GM18868 (cell line): ENCODE data around the gene CIB4.

Experiments used
- ATAC-seq: cut with Tn5 transposase; IDR thresholded peaks from one replicate; pipeline ENCODE4 v1.9.1; 2021; ENCODE audit warnings: mild to moderate bottlenecking, moderate library complexity; ENCODE audit not compliant: unreplicated experiment

The CIB4 gene

DNA sequence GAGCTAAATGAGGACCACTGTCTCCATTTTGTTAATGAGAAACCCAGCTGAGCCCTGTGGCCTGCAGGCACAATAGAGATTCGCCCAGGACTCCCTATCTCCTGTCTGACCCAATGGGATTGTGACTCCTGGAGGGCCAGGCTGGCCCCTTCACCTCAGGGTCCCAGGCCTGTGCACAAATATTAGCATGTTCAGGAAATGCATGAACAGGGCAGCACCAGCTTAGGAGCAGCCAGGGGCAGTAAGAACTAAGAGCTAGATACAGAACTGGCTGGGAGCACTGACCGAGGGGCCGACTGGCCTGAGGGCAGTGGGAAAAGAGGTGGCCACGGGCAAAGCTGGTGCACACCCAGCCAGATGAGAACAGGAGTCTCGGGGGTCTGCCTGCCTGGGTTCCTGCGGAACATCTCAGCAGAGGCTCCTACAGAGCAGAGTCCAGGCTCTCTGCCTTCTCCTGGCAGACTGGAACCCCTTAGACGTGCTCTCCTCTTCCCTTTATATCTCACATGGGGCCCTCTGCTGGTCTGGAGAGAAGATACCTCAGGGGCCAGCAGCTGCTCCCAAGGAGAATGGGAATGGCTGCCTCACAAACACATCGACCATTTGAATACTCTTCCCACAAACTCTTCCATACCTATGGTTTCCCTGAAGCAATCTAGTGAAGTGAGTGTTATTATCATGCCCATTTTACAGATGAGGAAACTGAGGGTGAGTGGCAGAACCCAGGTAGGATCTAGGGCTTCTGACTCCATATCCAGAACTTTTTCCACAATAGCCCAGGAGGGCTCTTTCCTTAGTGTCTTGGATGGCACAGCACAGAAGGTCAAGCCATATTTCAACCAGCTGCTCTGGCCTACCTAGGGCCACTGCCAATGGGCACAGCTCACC is 85.7 kb downstream of the CIB4 start:
- no peak for ATAC-seq

DNA sequence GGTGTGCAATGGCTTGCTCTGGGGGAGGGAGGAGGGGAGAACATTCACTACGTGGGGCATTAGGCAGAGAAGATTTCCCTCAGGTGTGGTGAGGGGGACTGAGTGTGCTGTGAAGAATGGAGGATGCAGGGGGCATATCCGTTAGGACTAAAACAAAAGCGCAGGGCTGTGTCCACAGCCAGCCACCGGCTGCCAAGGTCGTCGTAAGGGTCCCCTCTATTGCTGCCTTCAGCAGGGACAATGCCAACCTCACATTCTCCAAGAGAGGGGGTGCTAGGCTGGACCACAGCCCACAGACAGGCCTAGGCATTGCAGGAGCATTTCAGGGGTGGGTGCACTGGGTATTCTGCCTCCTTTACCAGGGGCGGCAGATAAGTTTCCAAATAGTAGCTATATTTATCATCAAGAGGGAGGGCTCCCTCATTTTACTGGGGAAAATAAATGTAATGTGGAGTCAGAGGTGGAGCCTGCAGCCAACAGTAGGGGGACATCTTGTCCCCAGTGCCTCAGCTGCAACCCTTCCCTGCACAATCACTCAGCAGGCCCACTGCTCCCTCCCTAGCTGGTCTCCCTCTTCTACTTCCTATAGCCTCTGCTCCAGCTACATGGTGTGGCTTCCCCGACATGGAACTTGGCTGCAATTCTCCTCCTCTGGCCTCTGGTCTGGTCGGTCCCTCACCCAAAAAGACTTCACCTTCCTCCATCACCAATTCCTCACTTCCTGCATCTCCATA is 88.4 kb downstream of the CIB4 start:
- no peak for ATAC-seq

DNA sequence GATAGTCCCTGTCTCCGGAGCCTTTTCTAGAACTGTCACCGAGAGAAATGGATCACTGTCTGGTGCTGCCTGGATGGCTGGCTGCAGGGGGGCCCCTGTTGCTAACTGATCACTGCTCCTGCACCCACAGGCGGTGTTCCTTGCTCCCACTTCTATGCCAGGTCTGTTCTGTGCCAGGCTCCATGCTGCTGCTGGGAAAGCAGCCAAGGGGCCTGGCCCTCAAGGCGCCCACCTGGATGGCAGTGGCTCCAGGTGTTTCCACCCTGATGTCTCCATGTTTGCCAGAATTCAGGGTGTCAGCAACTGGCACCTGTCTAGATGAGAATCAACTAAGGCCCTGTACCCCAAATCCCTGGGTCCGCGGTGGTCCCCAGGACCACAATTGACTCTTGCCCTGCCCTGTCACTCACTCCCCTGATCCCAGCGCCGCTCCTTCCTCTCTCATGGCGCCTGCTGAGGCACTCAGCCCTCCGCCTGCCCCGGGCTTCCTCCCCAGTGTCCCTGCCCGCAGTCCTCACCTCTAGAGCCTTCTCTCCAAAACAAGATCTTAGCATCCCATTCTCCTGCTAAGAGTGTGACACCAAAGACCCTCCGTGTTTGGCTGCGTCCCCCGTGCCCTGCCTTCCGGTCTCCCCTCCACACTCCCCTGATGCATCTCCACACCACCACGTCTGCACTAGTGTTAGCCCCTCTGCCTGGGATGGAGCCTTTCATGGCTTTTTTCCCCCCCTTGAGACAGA is 90.7 kb downstream of the CIB4 start:
- ATAC-seq = no peak

DNA sequence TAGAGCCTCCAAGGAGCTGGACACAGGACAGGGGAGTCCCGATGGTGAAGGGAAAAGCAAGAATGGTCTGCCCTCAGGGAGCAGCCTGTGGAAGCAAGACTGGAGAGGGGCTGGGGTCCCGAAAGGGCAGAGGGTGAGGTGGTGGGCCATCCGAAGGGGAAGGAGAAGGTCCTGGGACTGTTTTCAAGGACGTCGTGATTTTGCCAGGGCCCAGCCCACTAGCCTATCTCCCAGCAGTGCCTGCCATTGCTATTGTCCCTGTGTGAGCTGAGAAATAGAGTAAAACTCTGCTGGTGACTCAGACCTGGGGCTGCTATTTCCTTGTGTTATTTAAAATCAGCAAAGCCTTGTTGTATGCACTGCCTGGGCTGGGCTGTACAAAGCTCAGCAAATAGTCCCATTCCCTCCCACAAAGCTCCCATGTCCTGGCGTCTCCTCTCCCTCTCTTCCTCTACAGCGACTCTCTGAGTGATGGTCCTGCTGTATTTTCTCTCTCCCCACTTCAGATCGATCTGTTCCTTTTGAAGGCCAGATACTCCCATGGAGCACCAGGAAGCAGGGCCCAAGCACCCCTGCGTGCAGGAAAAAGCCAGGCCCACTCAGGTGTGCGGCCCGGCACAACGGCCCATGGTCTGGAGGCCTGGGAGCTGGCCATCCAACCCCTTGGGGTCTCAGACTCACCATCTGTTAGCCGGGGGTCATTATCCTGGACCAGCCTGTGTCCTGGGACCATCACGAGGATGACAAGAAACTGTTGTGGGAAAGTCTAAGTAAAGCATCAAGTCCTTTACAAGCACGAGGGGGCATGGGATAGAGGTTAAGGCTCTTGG is 98.3 kb downstream of the CIB4 start:
- ATAC-seq = no peak

DNA sequence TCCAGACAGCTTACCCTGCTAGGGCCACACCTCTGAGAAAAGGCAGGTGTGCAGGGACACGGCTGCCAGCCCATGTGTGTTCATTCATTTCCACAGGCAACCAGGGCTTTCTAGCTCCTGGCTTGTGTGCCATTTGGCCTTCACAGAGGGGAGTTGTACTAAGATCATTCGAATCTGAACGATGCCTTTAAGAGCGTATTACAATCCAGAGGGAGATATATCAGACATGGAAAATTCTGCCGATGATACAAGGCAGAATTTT is 99.0 kb downstream of the CIB4 start:
- no peak for ATAC-seq

DNA sequence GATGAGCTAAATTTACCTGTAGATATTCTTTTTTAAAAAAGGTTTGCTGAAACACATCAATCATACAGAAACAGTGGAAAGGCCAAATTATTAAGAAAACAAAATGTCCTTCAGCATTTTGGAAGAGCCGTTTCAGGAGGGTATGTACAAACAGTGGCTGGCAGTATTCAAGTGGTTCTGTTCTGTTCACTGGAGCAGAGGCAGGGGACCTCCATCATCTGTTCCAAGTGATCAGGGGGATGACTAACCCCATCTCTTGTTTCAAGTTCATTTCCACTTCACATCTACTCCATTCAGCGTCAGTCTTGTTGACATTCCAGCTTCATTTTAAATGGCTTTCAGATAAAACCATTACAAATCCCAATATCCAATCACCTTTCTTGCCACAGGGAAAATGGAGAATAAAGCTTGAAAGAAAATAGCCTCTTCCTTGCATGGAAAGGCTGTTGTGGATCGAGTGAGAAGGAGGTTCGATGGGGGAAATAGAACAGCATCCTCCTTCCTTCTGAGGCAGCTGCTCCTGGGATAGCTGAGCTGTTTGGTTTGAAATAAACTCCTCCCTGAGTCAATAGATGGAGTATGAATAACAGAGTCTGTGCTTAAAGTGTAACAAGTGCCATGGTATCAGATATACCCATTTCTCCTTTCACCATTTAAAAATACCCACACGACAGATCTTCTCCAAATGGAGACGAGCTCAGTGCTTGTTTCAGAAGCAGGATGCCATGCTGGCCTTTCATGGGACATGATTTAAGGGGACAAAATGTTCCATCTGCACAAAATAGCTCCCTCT is 99.6 kb downstream of the CIB4 start:
- no peak for ATAC-seq

DNA sequence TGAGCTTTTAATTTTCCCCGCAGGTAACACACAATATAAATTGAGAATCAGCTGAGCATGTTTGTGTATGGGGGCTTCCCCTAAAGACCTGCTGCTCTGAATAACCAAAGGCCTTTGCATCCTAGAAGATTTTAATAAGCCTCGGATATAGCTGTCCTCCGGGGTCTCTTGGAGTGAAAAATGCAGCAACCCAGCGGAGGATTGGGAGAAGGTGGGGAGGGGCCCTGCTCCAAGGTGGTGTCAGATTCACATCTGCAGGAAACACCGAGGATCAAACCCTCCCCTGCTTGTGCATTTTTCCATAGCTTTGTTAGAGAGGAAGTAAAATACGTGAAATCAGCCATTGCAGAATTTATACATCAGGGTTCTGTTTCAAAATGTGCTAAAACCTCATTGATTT is 100.2 kb downstream of the CIB4 start:
- no peak for ATAC-seq

DNA sequence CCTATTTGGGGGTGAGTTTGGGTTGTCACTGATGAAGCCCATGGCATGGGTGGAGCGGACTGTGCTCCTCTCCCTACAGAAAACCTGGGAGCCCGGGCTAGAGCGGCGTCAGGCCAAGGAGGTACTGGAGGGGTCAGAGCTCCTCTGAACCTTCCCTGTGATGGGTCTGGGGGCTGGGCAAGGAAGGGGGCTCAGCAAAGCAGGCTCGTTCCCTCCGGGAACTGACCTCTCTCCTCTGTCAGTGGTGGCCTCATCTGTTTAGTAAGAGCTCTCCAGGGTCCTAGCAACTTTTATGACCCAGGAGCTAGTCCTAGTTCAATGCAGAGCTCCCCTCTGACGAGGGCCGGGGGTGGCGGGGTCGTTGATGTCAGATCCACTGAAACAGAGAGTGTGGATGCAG is 100.9 kb downstream of the CIB4 start:
- ATAC-seq = no peak

DNA sequence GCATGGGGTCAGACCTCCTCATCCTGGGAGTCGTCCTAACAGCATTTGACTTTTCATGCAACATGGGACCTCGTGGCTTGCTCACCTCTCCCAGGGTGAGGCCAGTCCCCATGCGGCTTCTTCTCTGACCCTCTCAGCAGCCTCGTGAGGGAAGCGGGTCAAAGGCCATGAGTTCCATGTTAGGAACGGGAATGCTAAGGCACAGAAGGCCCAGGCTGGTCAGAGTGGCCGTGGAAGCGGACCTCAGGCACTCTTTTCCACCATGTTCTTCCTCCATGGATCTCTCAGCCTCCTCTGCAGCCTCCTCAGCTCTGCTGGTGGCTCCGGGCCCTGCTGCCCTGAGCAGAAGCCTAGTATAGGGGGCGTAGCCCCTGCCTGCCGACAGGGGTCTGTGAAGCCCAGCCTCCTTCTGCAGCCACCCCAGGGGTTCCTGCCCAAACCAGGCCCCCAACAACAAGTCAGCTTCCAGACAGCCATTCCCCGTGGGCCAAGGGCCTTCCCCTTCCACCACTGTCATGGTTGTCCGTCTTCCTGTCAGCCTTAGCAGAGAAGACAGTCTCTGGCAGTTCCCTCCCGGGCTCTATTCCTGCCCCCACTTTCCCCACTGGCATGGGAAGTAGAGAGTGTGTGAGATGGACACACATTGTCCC is 103.2 kb downstream of the CIB4 start:
- no peak for ATAC-seq

DNA sequence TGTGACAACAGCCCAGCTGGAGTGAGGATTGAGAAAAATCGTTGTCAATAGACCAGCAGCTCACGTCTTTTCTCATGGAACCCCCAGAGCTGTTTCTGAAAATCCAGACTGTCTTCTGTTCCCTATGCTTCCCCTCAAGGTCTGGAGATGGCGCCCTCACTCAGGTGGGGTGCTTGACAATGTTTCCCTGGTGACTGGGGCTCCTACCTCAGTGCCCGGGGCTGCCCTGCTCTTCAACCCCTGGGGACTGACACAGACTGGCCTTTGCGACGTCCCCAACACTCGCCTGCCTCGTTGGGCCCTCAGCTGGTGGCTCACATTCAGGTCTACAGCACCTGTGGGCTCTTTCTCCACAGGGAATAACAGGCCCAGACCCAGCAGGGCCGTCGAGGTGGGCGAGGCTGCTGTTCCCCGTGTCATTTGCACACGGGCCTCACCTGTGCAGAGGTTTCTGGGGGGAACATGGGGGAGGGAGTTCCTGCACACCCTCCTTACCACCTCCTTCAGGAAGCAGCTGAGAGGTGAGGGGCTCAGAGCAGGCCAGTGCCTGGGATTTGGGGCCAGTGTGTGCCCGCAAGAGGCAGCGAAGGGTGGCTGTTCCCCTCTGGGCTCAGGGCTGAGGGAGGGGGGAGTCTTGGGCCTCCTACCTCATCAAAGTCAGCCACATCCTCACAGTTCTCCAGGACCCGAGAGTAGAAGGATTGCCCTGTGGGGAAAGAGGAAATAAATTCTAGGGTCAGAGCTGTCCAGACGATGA is 103.9 kb downstream of the CIB4 start:
- no peak for ATAC-seq

DNA sequence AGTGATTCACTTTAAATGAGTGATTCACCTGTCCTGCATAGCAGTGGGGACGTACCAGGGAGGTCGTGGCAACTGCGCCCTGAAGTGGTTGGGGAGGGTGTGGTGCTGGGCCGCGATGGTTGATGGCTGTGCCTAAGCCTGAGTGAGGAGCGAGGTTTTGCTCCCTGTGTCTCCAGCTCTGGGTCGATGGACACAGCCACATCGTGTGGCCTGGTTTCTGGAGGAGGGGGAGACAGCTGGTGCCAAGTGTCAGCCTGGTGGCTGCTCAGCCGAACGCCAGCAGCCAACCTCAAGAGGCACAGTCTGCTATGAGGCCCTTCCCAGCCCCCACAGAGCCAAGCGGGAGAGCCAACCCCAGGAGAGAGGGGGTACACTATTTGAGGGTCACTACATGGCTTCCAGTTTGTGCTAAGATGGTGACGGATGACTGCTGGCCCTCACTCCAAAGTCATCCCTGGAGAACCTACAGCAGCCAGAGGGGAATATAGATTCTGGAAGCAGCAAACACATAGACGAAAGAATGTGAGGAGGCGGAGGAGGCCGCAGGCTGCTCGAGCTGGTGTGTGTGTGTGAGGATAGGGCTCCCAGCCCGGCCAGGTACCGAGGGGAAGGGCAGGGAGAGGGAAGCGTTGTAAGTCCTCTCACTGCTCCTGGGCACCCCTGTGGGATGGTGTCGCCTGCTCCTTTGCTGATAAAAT is 104.6 kb downstream of the CIB4 start:
- no peak for ATAC-seq

DNA sequence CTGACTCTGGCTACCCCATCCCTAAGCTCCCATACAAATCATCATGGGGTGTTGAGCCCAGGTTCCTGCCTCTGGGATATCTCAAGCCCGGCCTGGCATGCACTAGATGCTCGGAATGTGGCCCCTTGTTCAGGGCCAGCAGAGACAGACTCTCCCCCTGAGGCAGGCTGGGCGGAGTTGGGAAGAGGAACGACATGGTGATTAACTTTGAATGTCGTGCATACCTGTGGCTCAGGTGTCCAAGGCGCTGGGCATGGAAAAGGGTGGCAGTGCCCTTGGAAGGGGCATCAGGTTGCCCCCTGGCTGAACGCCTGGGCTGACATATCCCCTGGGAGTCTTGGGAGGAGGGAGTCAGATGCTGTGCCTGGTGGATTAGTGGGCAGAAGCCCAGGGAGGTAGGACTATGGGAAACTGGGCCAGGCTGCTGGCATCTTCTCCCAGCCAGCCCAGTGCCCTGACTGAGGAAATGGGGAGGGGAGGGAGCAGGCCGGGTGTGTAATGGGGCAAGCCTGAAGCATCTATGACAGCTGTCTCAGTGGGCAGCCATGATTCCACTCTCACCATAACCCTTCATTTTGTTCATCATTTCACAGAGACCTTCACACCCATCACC is 105.4 kb downstream of the CIB4 start:
- no peak for ATAC-seq

DNA sequence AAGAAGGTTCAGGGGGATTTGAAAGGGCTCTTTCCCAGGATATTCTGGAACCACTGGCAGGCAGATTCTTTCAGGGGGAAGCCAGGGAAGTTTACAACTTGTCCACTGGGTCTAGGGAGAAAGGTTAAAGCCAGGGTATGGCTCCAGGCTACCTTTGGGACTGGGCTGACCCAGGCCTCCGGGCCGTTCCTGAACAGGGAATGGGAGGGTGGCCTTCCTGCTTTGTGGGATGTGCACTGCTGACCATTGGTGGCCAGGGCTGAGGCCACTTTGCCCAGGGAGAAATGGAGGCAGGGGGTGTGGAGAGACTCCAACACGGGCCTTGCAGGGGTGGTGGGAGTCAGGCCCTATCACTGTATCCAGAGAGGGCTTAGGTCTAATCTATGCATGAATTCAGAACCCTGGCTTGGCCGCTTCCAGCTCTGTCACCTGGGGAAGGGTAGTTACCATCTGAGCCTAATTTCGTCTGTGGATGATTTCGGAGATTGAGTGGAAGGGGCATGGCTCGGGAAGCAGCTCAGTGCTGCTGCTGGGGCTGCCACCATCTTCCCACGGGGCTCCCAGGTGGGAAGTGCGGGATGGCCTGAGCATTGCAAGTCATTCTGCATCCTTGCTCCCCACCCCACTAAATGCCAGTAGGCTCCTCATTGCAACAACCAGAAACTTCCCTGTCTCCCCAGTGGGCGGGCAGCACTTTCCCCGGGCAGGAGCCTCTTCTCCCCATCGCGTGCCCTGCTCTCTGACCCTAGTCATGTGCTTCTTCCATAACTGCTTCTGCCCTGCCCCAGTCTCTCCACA is 106.1 kb downstream of the CIB4 start:
- no peak for ATAC-seq

DNA sequence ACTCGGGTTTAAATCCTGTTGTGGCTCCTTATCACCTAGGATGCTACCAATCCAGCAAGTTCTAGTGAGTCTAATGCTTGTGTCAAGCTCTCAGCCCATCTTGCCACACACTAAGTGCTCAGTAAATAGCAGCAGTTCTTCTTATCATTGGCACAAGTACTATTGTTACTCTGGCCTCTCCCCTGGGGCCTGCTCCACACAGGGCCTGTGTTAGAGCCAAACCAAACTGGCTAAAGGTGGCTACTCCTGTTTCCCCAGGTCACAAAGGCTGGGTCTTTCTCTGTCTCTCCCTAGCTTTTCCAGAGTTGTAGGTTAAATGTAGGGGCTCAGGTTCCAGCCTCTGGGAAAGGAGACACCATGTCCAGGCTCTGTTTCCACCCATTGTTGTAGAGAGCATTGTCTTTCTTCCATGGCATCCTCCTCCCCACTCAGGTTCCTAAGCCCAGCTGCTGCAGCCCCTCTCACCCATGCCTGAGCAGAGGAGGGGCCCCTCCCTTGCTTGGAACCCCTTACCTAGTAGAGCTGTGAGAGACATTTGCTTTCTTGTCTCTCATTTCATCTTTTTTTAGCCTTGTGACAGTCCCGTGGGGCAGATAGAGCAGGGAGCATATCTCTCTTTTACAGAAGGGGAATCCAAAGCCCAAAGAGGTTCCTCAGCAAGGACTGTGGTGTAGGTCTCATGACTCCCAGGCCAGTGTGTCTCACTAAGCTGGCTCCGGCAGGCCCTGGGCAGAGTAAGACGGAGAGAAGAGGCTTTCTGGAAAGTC is 106.9 kb downstream of the CIB4 start:
- ATAC-seq = no peak

DNA sequence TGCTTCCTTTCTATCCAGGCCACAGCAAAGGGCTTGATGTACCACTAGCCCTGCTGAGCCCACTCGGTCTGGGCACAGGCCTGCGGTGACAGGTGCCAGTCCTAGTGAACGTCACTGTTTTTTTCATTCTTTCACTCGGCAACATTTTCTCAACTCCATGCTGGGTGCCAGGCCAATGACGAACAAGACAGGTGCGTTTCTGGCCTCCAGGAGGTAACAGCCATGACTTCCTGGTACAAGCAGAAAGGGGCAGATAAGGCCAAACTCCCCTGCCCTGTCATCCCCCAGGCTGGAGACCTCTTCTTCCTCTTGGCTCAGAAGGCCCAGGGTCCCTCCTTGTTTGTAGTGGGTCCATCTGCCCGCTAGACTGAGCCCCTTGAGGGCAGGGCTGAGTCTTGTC is 107.5 kb downstream of the CIB4 start:
- ATAC-seq = no peak
